Astrocyte of the spinal cord (primary cell): ENCODE data around the gene SSBP4.
"Not testable (repeated sequence)": the region's sequence is repeated elsewhere in the genome, so short reads cannot be mapped to it uniquely, and the experiment has no call there.

Source experiments
- DNase-seq: peaks from one replicate; pipeline ENCODE4 v3.0.0; 2011; ENCODE audit warnings: low read depth, low spot score
- H3K4me3 ChIP-seq: 2 replicates; pipeline ENCODE4 v1.5.1; 2011; ENCODE audit warnings: low read depth, mild to moderate bottlenecking, low read length, moderate library complexity
- in situ Hi-C: cut with HindIII; loops from 2 replicates; pipeline ENCODE4 v1.10.0; 2017; ENCODE audit warnings: low sequenced_read_pairs
- TF ChIP-seq, protein P1 (sequence below): IDR thresholded peaks from 2 replicates; pipeline ENCODE4 v1.5.1; 2012; ENCODE audit warnings: low read depth, mild to moderate bottlenecking, low read length, inconsistent platforms

Gene SSBP4

DNA sequence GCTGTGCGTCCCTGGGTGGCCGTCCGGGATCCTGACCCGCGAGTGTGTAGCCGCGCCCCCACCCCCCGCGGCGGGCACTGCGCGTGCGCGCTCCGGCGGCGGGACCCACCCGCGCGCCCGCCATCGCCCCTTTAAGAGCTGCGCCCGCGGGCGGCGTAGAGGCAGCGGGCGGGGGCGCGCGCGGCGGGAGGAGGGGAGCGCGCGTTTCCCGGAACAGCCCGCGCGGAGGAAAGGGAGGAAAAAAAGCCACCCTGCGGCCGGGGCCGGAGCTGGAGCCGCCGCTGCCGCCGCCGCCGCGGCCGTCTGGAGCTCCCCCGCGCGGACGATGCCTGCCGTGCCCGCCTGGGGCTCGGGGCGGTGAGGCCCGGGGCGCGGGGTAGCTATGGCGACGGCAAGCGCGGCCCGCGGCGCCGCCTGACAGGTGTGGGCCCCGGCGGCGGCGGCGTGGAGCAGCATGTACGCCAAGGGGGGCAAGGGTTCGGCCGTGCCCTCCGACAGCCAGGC, at the start of gene SSBP4:
SSBP4 (plus strand) TSS at position 204 of the 504 bp plus-strand sequence; CDS start at position 455, 251 bp downstream.
- peak within 1 kb of the TSS; percentile 71 for H3K4me3 ChIP-seq
- peak; percentile 81 for DNase-seq
- TF ChIP-seq, protein P1, sequence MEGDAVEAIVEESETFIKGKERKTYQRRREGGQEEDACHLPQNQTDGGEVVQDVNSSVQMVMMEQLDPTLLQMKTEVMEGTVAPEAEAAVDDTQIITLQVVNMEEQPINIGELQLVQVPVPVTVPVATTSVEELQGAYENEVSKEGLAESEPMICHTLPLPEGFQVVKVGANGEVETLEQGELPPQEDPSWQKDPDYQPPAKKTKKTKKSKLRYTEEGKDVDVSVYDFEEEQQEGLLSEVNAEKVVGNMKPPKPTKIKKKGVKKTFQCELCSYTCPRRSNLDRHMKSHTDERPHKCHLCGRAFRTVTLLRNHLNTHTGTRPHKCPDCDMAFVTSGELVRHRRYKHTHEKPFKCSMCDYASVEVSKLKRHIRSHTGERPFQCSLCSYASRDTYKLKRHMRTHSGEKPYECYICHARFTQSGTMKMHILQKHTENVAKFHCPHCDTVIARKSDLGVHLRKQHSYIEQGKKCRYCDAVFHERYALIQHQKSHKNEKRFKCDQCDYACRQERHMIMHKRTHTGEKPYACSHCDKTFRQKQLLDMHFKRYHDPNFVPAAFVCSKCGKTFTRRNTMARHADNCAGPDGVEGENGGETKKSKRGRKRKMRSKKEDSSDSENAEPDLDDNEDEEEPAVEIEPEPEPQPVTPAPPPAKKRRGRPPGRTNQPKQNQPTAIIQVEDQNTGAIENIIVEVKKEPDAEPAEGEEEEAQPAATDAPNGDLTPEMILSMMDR, result no peak
- in situ Hi-C loops, result no loop called here

GRCh38 chr19:18373407-18373891, 45.7 kb upstream of the SSBP4 start:
- no peak for DNase-seq
- TF ChIP-seq, protein P1, result no peak
- in situ Hi-C loops, result no loop called here
- no peak overlapping the region for H3K4me3 ChIP-seq

DNA sequence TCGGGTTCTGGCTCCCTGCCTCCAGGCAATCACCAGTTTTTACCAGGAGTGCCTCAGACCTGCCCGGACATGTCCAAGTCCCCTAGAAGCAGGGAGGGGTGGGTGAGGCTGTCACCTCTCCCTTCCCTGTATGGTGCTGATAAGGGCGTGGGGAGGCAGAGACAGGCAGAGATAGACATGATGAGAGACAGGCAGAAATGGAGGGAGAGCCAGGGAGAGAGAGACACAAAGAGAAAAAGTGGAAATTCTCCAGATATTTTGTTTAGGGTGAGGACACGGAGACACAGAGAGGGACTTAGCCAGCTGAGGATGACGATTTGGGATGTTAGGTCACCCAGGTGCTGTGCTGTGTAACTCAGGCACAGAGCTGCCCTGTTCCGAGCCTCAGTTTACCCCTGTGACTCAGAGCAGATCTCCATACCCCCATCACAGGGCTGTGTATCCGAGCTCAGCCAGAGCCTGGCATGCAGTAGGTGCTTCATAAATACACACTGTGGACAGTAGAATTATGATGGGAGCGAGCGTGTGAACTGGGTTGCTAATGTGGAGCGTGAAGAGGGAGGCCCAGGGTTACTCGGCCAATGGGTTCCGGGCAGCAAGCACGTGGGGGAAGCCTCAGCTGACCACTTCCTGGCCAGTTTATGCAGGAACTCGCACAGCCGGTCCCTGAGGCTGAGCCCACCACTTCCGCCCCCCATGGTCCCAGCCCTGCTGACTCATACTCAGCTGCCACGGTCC, 45.1 kb upstream of the SSBP4 start:
- TF ChIP-seq, protein P1, result no peak
- no peak overlapping the region for H3K4me3 ChIP-seq
- DNase-seq, result peak; percentile 99
- in situ Hi-C loops, result no loop called here

GRCh38 chr19:18377026-18377425, 42.2 kb upstream of the SSBP4 start:
- DNase-seq, result no peak
- in situ Hi-C loops, result no loop called here
- TF ChIP-seq, protein P1, result no peak
- H3K4me3 ChIP-seq, result no peak overlapping the region

DNA sequence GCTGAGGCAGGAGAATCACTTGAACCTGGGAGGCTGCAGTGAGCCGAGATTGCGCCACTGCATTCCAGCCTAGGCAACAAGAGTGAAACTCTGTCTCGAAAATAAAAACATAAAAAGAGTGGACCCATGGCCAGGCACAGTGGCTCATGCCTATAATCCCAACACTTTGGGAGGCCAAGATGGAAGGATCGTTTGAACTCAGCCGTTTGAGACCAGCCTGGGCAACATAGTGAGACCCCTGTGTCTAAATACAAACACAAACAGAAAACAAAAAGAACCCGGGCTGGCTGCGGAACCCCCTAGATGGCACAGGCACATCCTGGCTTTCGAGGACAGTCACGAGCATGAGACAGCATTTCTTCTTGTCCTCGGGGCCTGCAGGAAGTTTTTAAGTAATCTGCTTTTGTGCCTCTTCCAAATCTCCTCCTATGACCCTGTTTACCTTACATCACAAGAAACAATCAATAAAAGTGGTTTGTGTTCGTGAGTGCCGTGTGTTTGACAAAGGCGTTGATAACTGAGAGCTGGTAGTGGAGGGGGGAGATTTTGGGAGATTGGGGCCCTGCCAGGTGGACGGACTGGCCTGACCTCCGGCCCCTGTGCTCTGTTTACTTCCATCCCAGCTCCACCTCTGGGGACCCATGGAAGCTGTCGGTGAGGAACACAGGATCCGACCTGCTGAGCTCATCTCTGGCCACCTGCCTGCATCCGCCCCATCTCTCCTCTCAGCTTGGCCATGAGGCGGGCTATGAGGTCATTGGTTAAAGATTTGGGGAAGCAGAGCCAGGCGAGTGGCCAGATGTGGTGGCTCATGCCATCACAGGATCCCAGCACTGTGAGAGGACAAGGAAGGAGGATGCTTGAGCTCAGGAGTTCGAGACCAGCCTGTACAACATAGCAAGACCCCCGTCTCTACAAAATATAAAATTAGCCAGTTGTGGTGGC, 39.1 kb upstream of the SSBP4 start:
- TF ChIP-seq, protein P1, result no peak
- DNase-seq, result peak; percentile 82
- no peak overlapping the region for H3K4me3 ChIP-seq
- in situ Hi-C loops, result no loop called here

DNA sequence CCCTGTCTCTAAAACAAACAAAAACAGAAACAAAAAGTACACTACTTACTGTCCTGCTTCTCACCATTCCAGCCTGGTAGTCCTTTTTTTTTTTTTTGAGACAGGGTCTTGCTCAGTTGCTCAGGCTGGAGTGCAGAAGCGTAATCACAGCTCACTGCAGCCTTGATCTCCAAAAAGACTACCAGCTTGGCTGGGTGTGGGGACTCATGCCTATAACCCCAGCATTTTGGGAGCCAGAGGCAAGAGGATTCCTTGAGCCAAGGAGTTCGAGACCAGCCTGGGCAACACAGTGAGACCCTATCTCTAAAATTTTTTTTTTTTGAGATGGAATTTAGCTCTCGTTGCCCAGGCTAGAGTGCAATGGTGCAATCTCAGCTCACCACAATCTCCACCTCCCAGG, 38.4 kb upstream of the SSBP4 start:
- no peak overlapping the region for H3K4me3 ChIP-seq
- no peak for DNase-seq
- TF ChIP-seq, protein P1, result no peak
- in situ Hi-C loops, result no loop called here

- DNase-seq, H3K4me3 ChIP-seq, in situ Hi-C loops: not testable (repeated sequence)
Measured at GRCh38 chr19:18383622-18384021, 35.6 kb upstream of the SSBP4 start.
